GM19099 (cell line): ENCODE results near the gene OR2A14.

Experiments
- POLR2A ChIP-seq: IDR thresholded peaks from 3 replicates; pipeline ENCODE4 v1.6.1; 2011; ENCODE audit warnings: low read depth; ENCODE audit not compliant: insufficient read length; ENCODE audit errors: extremely low read depth

The OR2A14 gene

GRCh38 chr7:144134116-144134515 is 11.1 kb downstream of the OR2A14 start:
- TF ChIP-seq POLR2A, result no peak

GRCh38 chr7:144137501-144137900 is 14.5 kb downstream of the OR2A14 start:
- TF ChIP-seq POLR2A, result no peak

- TF ChIP-seq POLR2A, result no peak
These were observed 19.2 kb downstream of the OR2A14 start for GRCh38 chr7:144142187-144142586.

- no peak for TF ChIP-seq POLR2A
These were observed 21.4 kb downstream of the OR2A14 start for GRCh38 chr7:144144426-144144825.

- no peak for TF ChIP-seq POLR2A
These were observed 25.4 kb downstream of the OR2A14 start for GRCh38 chr7:144148224-144148827.

- no peak for TF ChIP-seq POLR2A
These were observed 35.9 kb downstream of the OR2A14 start for GRCh38 chr7:144158861-144159260.

- no peak for TF ChIP-seq POLR2A
These were observed 41.8 kb downstream of the OR2A14 start for GRCh38 chr7:144164784-144165183.

GRCh38 chr7:144174613-144175012 is 51.6 kb downstream of the OR2A14 start:
- no peak for TF ChIP-seq POLR2A
